ENCODE data around the gene TBC1D25.

- TF ChIP-seq CTCF (IDR thresholded peaks at IDR 0.05), result no peak
- no peak for TF ChIP-seq NRF1 (IDR thresholded peaks at IDR 0.05; ENCODE audit: low read depth, low read length)
- no peak for TF ChIP-seq RCOR1 (IDR thresholded peaks at IDR 0.05; ENCODE audit: low read length)
- TF ChIP-seq MXI1 (IDR thresholded peaks at IDR 0.05; ENCODE audit: low read depth, low read length), result no peak
- TF ChIP-seq EP300 (IDR thresholded peaks at IDR 0.05; ENCODE audit: borderline replicate concordance in 1 of 2, low read depth in 1 of 2, low read length in 1 of 2), result no peak
- TF ChIP-seq GABPA (IDR thresholded peaks at IDR 0.05; ENCODE audit: low read depth), result no peak
- TF ChIP-seq RFX5 (IDR thresholded peaks at IDR 0.05; ENCODE audit: low read length), result no peak
- no peak for TF ChIP-seq CHD2 (IDR thresholded peaks at IDR 0.05; ENCODE audit: low read length, partially characterized antibody)
- no peak for TF ChIP-seq USF2 (IDR thresholded peaks at IDR 0.05; ENCODE audit: borderline replicate concordance, low read depth, low read length)
- TF ChIP-seq MAX (IDR thresholded peaks at IDR 0.05; ENCODE audit: low read depth), result no peak
- TF ChIP-seq FOXM1 (IDR thresholded peaks at IDR 0.05; ENCODE audit: low read depth), result no peak
Observed at GRCh38 chrX:48520455-48520854, 19.1 kb upstream of the TBC1D25 start.
